Measurements from ENCODE around the gene GRHL3. TPM values are rescaled to one million over a fixed set of nuclear protein-coding genes. Genes with fewer than 3 reads are reported as not detected.

The GRHL3 gene
- total RNA-seq, 1 experiment from 2014 or later = 8.9 TPM

GRCh38 chr1:24289937-24290595, 29.1 kb upstream of the GRHL3 start:
- Mint-ChIP-seq H3K27me3 (ENCODE audit: insufficient read depth, unreplicated experiment) (no peaks in the 10 kb centered on the region), H3K27ac (ENCODE audit: low read depth, unreplicated experiment) (peak overlapping the region; percentile 94), H3K4me3 (ENCODE audit: unreplicated experiment) (peak overlapping the region; percentile 44), H3K4me1 (ENCODE audit: insufficient read depth, unreplicated experiment) (peaks cover 55% of the 10 kb centered on the region), H3K9me3 (ENCODE audit: unreplicated experiment) (no peaks in the 10 kb centered on the region), H3K36me3 (ENCODE audit: insufficient read depth, unreplicated experiment) (peaks cover 8% of the 10 kb centered on the region)
- CTCF ChIA-PET = interaction anchor here (0.6 to 4.2 kb wide), 9 partner anchors 31 to 302 kb away, joined by 3 to 37 read pairs (median 4); no protein-coding TSS in a partner anchor
- DNase-seq (ENCODE audit: unreplicated experiment) = peak; percentile 99
- POLR2A ChIA-PET = interaction anchor here (0.6 to 18.3 kb wide), 19 partner anchors 12 to 455 kb away, joined by 3 to 400 read pairs (median 5); partner anchors contain the start of genes CLIC4, GRHL3, NIPAL3 and STPG1
- intact Hi-C loops (cut with micrococcal nuclease) = no loop called here
- TF ChIP-seq CTCF (IDR thresholded peaks at IDR 0.05; ENCODE audit: unreplicated experiment) = no peak
- BruUV-seq (replicated peaks) = no TSS peak

DNA sequence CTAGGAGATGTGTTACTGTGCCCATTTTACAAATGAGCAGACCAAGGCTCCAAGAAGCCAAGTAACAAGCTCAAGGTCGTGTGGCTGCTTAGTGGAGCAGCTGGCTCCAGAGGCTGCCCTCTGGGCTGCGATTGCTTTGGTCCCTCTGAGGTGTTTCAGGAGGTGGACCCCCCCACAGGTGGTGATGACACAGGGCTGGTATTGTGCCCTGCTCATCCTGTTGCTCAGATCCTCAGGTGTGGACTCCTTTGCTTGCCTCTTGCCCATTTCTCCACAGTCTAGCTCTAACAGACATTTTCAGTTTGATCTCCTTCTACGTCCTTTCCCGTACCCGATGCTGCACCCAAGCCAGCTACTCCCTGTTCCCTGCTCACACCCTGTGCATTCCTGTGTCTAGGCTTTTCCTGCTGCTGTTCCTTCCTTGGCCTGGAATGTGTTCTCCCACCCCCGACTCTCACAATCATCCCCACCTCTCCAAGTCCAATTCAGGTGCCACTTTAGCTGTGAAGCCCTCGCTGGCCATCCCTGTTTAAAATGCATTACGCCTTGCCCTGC, 28.1 kb upstream of the GRHL3 start:
- ChIA-PET CTCF (interaction anchor here (0.6 to 4.2 kb wide), 5 partner anchors 8 to 301 kb away, joined by 4 to 37 read pairs (median 5); no protein-coding TSS in a partner anchor), POLR2A (interaction anchor here (0.6 to 18.3 kb wide), 18 partner anchors 11 to 454 kb away, joined by 3 to 400 read pairs (median 5); partner anchors contain the start of genes CLIC4, GRHL3, NIPAL3 and STPG1)
- Mint-ChIP-seq H3K36me3 (ENCODE audit: insufficient read depth, unreplicated experiment) (peaks cover 8% of the 10 kb centered on the region), H3K9me3 (ENCODE audit: unreplicated experiment) (no peaks in the 10 kb centered on the region), H3K27ac (ENCODE audit: low read depth, unreplicated experiment) (peak overlapping the region; percentile 32), H3K4me1 (ENCODE audit: insufficient read depth, unreplicated experiment) (peaks cover 53% of the 10 kb centered on the region), H3K27me3 (ENCODE audit: insufficient read depth, unreplicated experiment) (no peaks in the 10 kb centered on the region), H3K4me3 (ENCODE audit: unreplicated experiment) (no peak overlapping the region)
- intact Hi-C loops (cut with micrococcal nuclease) = no loop called here
- peak; percentile 58 for DNase-seq (ENCODE audit: unreplicated experiment)
- TF ChIP-seq CTCF (IDR thresholded peaks at IDR 0.05; ENCODE audit: unreplicated experiment) = no peak
- BruUV-seq (replicated peaks) = no TSS peak

GRCh38 chr1:24292103-24292502, 27.1 kb upstream of the GRHL3 start:
- ChIA-PET CTCF (interaction anchor here (1.0 to 4.2 kb wide), 3 partner anchors 7 to 99 kb away, joined by 5 to 37 read pairs (median 6); no protein-coding TSS in a partner anchor), POLR2A (interaction anchor here (0.5 to 18.3 kb wide), 9 partner anchors 10 to 545 kb away, joined by 3 to 400 read pairs (median 7); partner anchors contain the start of genes GRHL3, NIPAL3 and STPG1)
- BruUV-seq (replicated peaks) = no TSS peak
- intact Hi-C loops (cut with micrococcal nuclease) = no loop called here
- TF ChIP-seq CTCF (IDR thresholded peaks at IDR 0.05; ENCODE audit: unreplicated experiment) = no peak
- Mint-ChIP-seq H3K36me3 (ENCODE audit: insufficient read depth, unreplicated experiment) (peaks cover 8% of the 10 kb centered on the region), H3K9me3 (ENCODE audit: unreplicated experiment) (no peaks in the 10 kb centered on the region), H3K27ac (ENCODE audit: low read depth, unreplicated experiment) (peak overlapping the region; percentile 32), H3K4me1 (ENCODE audit: insufficient read depth, unreplicated experiment) (peaks cover 53% of the 10 kb centered on the region), H3K27me3 (ENCODE audit: insufficient read depth, unreplicated experiment) (no peaks in the 10 kb centered on the region), H3K4me3 (ENCODE audit: unreplicated experiment) (peak overlapping the region; percentile 10)
- no peak for DNase-seq (ENCODE audit: unreplicated experiment)

GRCh38 chr1:24292887-24293286, 26.3 kb upstream of the GRHL3 start:
- Mint-ChIP-seq H3K4me3 (ENCODE audit: unreplicated experiment) (no peak overlapping the region), H3K27me3 (ENCODE audit: insufficient read depth, unreplicated experiment) (no peaks in the 10 kb centered on the region), H3K4me1 (ENCODE audit: insufficient read depth, unreplicated experiment) (peaks cover 57% of the 10 kb centered on the region), H3K9me3 (ENCODE audit: unreplicated experiment) (no peaks in the 10 kb centered on the region), H3K27ac (ENCODE audit: low read depth, unreplicated experiment) (peak overlapping the region; percentile 98), H3K36me3 (ENCODE audit: insufficient read depth, unreplicated experiment) (peaks cover 8% of the 10 kb centered on the region)
- ChIA-PET POLR2A (interaction anchor here (0.7 to 18.3 kb wide), 7 partner anchors 8 to 246 kb away, joined by 4 to 400 read pairs (median 17); partner anchors contain the start of gene GRHL3), CTCF (interaction anchor here (0.7 to 1.6 kb wide), 4 partner anchors 91 to 100 kb away, joined by 3 to 6 read pairs (median 4); no protein-coding TSS in a partner anchor)
- no peak for TF ChIP-seq CTCF (IDR thresholded peaks at IDR 0.05; ENCODE audit: unreplicated experiment)
- no peak for DNase-seq (ENCODE audit: unreplicated experiment)
- intact Hi-C loops (cut with micrococcal nuclease) = no loop called here
- no TSS peak for BruUV-seq (replicated peaks)
